ENCODE measurements around the gene KRT1. TPM values are rescaled to one million over a fixed set of nuclear protein-coding genes. Genes with fewer than 3 reads are reported as not detected.
"Not testable (repeated sequence)": the region's sequence is repeated elsewhere in the genome, so short reads cannot be mapped to it uniquely, and the experiment has no call there.

Gene KRT1
- total RNA-seq, 3 donors from 2014 or later: not detected

- Histone ChIP-seq H3K36me3 (no peaks in the 10 kb centered on the region), H3K4me3 (no peak overlapping the region), H3K27me3 (peaks cover 6 to 39% of the 10 kb centered on the region in 2 donors), H3K4me1 (no peaks in the 10 kb centered on the region), H3K9me3 (no peaks in the 10 kb centered on the region), H3K27ac (no peak overlapping the region)
- intact Hi-C loops (cut with DNase I; ENCODE audit: low total_unique reads): no loop called here
- TF ChIP-seq POLR2A (IDR thresholded peaks at IDR 0.05): no peak
- TF ChIP-seq CTCF (IDR thresholded peaks at IDR 0.05): no peak
- TF ChIP-seq POLR2AphosphoS5 (IDR thresholded peaks at IDR 0.05): no peak
- no peak for DNase-seq (ENCODE audit: low spot score in 2 of 2)
Observed at GRCh38 chr12:52715416-52715815, 35.2 kb upstream of the KRT1 start.

GRCh38 chr12:52714887-52715281 is 34.7 kb upstream of the KRT1 start:
- peaks cover 6 to 39% of the 10 kb centered on the region in 2 donors for H3K27me3 ChIP-seq
- H3K4me1 ChIP-seq: no peaks in the 10 kb centered on the region
- H3K27ac ChIP-seq: no peak overlapping the region
- H3K9me3 ChIP-seq: no peaks in the 10 kb centered on the region
- TF ChIP-seq POLR2AphosphoS5 (IDR thresholded peaks at IDR 0.05) (no peak), POLR2A (IDR thresholded peaks at IDR 0.05) (no peak), CTCF (IDR thresholded peaks at IDR 0.05) (no peak)
- intact Hi-C loops (cut with DNase I; ENCODE audit: low total_unique reads): no loop called here
- H3K4me3 ChIP-seq: no peak overlapping the region
- DNase-seq (ENCODE audit: low spot score in 2 of 2): no peak
- H3K36me3 ChIP-seq: no peaks in the 10 kb centered on the region

- Histone ChIP-seq H3K27ac (no peak overlapping the region), H3K27me3 (peaks cover 6 to 39% of the 10 kb centered on the region in 2 donors), H3K4me1 (no peaks in the 10 kb centered on the region), H3K9me3 (no peaks in the 10 kb centered on the region), H3K36me3 (no peaks in the 10 kb centered on the region), H3K4me3 (peak overlapping the region; percentile 12 to 51 (median 37))
- no peak for TF ChIP-seq POLR2AphosphoS5 (IDR thresholded peaks at IDR 0.05)
- TF ChIP-seq CTCF (IDR thresholded peaks at IDR 0.05): no peak
- TF ChIP-seq POLR2A (IDR thresholded peaks at IDR 0.05): no peak
- no peak for DNase-seq (ENCODE audit: low spot score in 2 of 2)
- intact Hi-C loops (cut with DNase I; ENCODE audit: low total_unique reads): no loop called here
Observed at GRCh38 chr12:52713960-52714886, 34.0 kb upstream of the KRT1 start.

GRCh38 chr12:52712122-52712521 is 31.9 kb upstream of the KRT1 start:
- H3K4me1 ChIP-seq; H3K9me3 ChIP-seq; intact Hi-C loops (cut with DNase I; ENCODE audit: low total_unique reads); H3K27ac ChIP-seq; H3K36me3 ChIP-seq; DNase-seq (ENCODE audit: low spot score in 2 of 2); H3K4me3 ChIP-seq: not testable (repeated sequence)
- peaks cover 6 to 39% of the 10 kb centered on the region in 2 donors for H3K27me3 ChIP-seq

GRCh38 chr12:52710730-52711129 is 30.5 kb upstream of the KRT1 start:
- Histone ChIP-seq H3K4me3 (no peak overlapping the region), H3K36me3 (no peaks in the 10 kb centered on the region), H3K27ac (no peak overlapping the region), H3K4me1 (no peaks in the 10 kb centered on the region), H3K27me3 (peaks cover 6 to 32% of the 10 kb centered on the region in 2 donors), H3K9me3 (no peaks in the 10 kb centered on the region)
- no peak for TF ChIP-seq POLR2A (IDR thresholded peaks at IDR 0.05)
- no peak for TF ChIP-seq POLR2AphosphoS5 (IDR thresholded peaks at IDR 0.05)
- no peak for TF ChIP-seq CTCF (IDR thresholded peaks at IDR 0.05)
- intact Hi-C loops (cut with DNase I; ENCODE audit: low total_unique reads): no loop called here
- no peak for DNase-seq (ENCODE audit: low spot score in 2 of 2)
